Hematopoietic multipotent progenitor cell treated with erythropoietin and hydrocortisone succinate and interleukin-3 and kit ligand, for 17 days (in vitro differentiated cells): ENCODE measurements around the gene ARHGAP35.
"Not testable (repeated sequence)": the region's sequence is repeated elsewhere in the genome, so short reads cannot be mapped to it uniquely, and the experiment has no call there.

Source experiments
- DNase-seq: peaks from one replicate; pipeline ENCODE4 v3.0.0-alpha.2; 2015; ENCODE audit warnings: low spot score

ARHGAP35 gene

GRCh38 chr19:46860846-46861690, at the start of gene ARHGAP35:
ARHGAP35 (plus strand) TSS chr19:46860997; CDS start chr19:46918676, 57,679 bp downstream.
- no peak for DNase-seq

DNA sequence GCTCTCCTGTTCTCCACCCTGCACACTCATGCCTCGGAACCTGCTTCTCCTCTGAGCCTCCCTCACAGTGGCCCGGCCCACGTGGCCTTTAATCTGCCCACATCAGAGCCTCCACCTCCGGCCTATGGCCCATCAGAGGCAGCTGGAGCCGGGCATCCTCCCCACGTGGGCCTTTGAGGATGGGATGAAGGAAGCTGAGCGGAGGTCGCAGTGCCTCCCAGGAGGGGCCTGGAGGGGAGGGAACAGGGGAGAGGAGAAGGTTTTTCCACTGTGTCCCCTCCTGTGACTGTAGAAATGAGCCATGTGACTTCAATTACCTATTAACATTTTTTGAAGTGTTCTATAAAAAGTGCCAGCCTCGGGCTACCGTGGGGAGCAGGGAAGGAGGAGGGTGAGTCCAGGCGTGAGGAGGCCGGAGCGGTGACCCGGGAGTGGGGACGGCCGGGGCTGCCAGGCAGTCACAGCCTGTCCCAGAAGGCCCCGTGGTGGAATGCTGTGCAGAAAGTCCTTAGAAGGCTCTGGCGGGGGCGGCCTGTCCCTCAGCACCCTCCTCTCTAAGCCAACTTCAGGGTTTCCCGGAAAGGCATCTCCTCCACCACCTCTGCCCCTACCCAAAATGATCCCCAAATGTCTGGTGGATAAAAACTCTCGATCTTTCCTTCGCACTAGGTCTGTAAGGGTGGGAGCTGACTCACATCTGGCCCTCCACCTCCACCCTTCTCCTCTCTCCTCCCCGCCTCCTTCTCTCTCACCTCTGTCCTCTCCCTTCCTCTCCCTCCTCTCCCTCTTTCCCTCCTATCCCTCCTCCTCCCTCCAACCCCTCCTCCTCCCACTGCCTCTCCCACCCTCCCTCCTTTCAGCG, 47.6 kb upstream of the ARHGAP35 start:
- DNase-seq, result no peak

DNA sequence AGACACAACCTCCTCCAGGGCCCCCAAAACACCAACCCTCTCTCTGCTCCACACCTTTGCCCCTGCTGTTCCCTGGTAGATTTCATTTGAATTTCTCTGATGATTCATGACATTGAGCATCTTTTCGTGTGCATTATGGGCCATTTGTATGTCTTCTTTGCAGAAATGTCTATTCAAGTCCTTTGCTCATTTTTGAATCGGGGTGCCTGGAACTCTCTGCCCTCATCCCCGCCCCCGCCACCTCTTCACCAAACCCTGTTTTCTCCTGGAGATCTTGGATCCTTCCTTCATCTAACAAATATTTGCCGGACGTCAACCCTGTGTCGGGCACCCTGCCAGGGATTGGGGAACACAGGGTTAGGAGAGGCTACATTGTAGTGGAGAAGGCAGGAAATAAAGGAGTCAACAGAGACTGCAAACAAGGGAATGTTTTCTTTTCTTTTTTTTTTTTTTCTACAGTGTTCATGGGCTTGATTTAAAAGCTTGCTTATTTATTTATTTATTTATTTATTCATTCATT, 46.9 kb upstream of the ARHGAP35 start:
- DNase-seq, result no peak

- DNase-seq, result no peak
Measured at GRCh38 chr19:46815833-46816627, 44.8 kb upstream of the ARHGAP35 start.

GRCh38 chr19:46818812-46819211, 42.0 kb upstream of the ARHGAP35 start:
- peak; percentile 36 for DNase-seq

GRCh38 chr19:46821512-46822409, 39.0 kb upstream of the ARHGAP35 start:
- no peak for DNase-seq

DNA sequence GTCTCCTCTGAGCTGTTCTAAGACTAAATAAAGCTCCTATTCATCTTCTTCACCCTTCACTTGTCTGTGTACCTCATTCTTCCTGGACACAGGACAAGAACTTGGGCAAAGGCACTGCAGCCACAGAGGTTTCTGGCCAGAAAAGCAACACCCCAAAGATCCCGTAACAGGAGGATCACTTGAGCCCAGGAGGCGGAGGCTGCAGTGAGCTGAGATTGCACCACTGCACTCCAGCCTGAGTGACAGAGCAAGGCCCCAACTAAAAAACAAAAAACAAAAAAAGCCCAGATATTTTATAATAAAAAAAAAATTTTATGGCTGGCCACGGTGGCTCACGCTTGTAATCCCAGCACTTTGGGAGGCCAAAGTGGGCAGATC, 38.4 kb upstream of the ARHGAP35 start:
- not testable (repeated sequence) for DNase-seq

DNA sequence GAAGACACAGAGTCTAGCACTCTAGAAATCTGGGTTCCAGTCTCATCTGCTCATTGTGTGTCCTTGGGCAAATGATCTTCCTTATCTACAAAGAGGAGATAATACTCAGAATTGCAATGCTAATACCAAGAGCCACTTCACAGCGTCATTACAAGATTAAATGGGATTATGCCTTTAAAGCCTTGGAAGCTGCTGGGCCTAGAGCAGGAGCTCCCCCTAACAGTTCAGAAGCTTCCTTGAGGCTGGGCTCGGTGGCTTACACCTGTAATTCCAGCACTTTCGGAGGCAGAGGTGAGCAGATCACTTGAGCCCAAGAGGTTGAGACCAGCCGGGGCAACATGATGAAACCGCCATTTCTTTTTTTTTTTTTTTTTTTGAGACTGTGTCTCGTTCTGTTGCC, 37.7 kb upstream of the ARHGAP35 start:
- no peak for DNase-seq

- no peak for DNase-seq
Measured at GRCh38 chr19:46824890-46825730, 35.7 kb upstream of the ARHGAP35 start.

GRCh38 chr19:46825731-46826055, 35.1 kb upstream of the ARHGAP35 start:
- no peak for DNase-seq

- DNase-seq, result no peak
Measured at GRCh38 chr19:46828484-46828883, 32.3 kb upstream of the ARHGAP35 start.

DNA sequence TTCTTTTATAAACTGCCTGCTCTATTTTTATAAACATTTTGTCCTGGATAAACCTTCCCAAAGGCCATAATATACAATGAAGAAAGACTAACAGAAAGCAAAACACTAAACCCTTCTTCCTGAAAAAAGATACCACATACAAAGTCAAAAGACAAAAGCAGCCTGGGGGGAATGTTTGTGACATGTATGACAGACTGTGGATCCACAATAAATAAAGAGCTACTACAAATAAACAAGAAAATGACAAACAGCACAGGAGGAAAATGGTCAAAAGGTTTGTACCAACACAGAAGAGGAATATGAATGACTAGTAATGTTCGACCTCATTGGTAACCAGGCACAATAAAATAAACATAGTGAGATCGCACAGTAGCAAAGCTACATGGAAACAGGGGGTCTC, 29.9 kb upstream of the ARHGAP35 start:
- DNase-seq, result no peak

GRCh38 chr19:46834121-46834520, 26.7 kb upstream of the ARHGAP35 start:
- no peak for DNase-seq

- DNase-seq, result no peak
Measured at GRCh38 chr19:46834984-46835383, 25.8 kb upstream of the ARHGAP35 start.

DNA sequence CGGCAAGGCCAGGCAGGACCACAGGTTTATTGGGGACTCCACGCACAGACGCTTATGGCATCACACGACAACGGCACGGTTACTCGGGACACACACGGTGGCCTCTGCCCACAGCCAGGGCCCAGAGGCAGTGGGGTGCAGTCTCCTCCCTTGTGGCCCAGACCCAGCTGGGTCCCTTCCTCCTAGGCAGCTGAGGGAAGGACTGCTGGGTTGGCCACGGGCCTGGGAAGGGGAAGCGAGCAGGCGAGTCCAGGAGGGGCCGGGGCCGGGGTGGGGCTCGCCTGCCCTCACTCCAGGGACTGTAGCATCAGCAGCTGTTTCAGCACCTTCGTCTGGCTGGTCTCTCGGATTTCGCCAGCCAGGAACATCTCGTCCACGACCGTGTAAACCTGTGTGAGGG, 22.6 kb upstream of the ARHGAP35 start:
- no peak for DNase-seq

DNA sequence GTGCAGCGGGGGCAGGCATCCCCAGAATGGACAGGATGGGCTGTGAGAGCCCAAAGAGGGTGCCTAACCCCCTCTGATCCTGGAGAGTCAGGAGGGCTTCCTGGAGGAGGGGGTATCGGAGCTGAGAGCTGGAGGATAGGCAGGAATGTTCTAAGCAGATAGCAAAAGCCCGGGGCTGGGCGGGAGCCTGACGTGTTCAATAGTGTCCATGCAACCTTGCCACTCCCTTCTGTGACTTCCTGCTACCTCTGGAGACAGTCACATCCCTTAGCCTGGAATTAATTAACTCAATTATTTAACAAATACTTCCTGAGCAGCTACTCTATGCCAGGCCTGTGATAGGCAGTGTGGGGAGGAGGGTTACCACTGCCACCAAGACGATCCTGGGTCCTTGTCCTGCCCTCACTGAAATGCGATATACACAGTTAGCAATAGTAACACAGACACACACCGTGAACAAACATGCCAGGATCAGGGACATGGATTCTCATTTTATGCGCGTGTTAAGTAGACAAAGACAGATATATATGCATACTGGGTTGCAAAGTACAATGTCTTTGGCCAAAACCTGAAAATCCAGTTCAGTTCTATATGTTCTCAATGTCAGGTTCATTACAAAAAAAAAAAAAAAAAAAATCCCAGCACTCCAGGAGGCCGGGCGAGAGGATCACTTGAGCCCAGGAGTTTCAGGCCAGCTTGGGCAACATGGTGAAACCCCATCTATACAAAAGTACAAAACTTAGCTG, 20.9 kb upstream of the ARHGAP35 start:
- no peak for DNase-seq

GRCh38 chr19:46840498-46840942, 20.3 kb upstream of the ARHGAP35 start:
- peak; percentile 84 for DNase-seq

GRCh38 chr19:46841458-46842083, 19.2 kb upstream of the ARHGAP35 start:
- DNase-seq, result peak; percentile 63

DNA sequence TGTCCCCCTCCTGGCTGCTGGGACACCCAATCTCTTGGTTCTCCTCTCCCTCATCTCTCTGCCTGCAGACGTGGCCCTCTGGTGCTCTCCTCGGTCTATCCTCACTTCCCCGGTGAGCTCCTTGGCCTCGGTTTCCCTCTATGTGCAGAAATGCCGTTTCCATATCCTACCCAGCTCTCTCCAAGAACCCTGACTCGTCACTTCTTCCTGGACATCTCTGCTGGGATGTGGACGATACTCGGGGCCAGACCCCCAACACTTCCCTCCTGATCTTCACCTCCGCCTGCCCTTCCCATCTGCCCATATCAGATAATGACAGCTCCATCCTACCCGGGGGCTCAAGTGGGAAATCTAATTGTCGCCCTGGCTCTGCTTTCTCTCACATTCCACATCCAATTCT, 18.0 kb upstream of the ARHGAP35 start:
- DNase-seq, result no peak
